ENCODE data around the gene HRNR.
"Not testable (repeated sequence)": the region's sequence is repeated elsewhere in the genome, so short reads cannot be mapped to it uniquely, and the experiment has no call there.

HRNR gene

GRCh38 chr1:152224093-152224492 is at the start of gene HRNR:
Gene HRNR, minus strand, starts transcription at chr1:152224193. Its CDS starts 940 bp downstream, at chr1:152223253.
- in situ Hi-C loops (cut with MboI; ENCODE audit: low sequenced_read_pairs): no loop called here

DNA sequence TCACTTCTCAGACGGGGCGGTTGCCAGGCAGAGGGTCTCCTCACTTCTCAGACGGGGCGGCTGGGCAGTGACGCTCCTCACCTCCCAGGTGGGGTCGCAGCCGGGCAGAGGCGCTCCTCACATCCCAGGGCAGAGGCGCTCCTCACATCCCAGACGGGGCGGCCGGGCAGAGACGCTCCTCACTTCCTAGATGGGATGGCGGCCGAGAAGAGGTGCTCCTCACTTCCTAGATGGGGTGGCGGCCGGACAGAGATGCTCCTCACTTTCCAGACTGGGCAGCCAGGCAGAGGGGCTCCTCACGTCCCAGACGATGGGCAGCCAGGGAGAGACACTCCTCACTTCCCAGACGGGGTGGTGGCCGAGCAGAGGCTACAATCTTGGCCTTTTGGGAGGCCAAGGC is 32.4 kb upstream of the HRNR start:
- in situ Hi-C loops (cut with MboI; ENCODE audit: low sequenced_read_pairs): not testable (repeated sequence)

DNA sequence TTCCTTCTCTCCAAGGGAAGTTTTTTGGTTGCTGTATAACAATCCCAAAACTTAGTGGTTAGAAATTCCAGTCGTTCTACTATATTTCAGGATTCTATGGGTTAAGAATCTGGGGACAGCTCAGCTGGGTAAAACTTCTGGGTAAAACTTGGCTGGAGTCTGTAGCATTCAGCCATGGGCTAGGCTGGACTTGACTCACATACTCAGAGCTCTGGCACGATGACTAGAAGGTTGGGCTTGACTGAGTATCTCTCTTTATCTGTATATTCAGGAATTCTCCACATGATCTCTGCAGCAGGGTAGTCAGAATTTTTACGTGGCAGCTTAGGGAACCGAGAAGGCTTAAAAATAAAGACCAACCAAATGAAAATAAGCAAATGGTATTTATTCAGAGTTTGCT is 28.2 kb upstream of the HRNR start:
- in situ Hi-C loops (cut with MboI; ENCODE audit: low sequenced_read_pairs): no loop called here

DNA sequence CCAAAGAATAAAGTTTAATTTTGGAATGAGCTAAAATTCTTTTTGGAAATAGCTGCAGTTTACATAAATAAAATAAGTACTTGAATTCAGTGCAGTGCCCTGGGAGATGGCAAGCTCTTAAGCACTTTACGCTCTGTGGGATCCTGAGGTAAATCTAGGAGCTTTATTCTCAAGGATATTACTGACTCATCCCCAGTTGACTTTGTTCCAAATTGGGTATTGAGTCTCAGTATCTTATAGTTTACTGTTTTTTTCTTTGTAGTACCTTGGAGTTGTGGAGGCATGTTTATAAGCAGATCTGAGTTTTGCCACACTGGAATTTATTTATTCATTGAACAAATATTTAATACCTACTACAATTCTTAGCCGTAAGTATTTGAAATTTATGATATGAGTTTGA is 27.4 kb upstream of the HRNR start:
- in situ Hi-C loops (cut with MboI; ENCODE audit: low sequenced_read_pairs): no loop called here

DNA sequence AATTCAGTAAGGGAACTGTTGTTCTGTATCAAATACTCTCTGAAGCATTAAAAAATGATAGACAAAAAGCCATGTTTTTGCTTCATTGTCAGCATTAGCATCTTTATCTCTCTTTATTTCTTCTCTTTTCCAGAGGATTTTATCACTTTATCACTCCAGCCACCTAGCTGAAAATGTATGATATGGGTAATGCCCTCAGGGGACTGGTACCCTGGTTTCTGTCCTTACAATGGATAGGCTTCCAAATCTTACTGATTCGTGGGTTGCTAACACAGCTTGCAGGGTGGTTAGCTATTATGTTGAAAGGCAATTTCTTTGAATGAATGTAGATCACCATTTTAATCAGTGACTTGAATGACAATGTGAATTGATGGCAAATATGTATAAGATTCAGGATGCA is 23.3 kb upstream of the HRNR start:
- in situ Hi-C loops (cut with MboI; ENCODE audit: low sequenced_read_pairs): no loop called here

- in situ Hi-C loops (cut with MboI; ENCODE audit: low sequenced_read_pairs): no loop called here
Observed at GRCh38 chr1:152244576-152245273, 20.7 kb upstream of the HRNR start.

DNA sequence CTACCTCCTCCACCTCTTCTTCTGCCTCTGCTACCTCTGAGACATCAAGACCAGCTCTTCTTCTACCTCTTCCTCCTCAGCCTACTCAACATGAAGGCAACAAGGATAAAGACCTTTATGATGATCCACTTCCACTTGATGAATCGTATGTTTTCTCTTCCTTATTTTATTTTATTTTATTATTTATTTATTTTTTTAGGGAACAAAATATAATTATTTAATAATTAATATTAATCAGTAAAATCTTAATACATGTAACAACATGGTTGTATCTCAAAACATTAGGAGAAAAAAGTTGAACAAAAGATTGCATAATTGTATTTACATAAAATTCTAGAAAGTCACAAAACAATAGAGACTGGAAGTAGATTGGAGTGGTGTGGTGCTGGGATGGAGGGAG is 13.1 kb upstream of the HRNR start:
- in situ Hi-C loops (cut with MboI; ENCODE audit: low sequenced_read_pairs): no loop called here

DNA sequence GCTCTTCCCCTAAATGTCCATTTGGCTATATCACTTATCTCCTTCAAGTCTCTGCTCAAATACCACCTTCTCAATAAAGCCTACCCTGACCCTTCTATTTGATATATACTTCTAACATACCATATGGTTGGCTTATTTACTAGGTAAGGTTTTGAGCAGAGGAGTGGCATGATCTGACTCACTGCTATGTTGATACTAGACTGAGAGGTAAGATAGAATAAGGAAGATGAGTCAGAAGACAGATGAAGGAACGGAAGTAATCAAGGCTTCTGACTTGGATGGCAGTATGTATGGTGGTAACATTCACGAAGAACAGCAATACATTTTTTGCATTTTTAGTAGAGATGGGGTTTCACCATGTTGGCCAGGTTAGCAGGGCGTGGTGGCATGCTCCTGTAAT is 4.8 kb upstream of the HRNR start:
- in situ Hi-C loops (cut with MboI; ENCODE audit: low sequenced_read_pairs): no loop called here

DNA sequence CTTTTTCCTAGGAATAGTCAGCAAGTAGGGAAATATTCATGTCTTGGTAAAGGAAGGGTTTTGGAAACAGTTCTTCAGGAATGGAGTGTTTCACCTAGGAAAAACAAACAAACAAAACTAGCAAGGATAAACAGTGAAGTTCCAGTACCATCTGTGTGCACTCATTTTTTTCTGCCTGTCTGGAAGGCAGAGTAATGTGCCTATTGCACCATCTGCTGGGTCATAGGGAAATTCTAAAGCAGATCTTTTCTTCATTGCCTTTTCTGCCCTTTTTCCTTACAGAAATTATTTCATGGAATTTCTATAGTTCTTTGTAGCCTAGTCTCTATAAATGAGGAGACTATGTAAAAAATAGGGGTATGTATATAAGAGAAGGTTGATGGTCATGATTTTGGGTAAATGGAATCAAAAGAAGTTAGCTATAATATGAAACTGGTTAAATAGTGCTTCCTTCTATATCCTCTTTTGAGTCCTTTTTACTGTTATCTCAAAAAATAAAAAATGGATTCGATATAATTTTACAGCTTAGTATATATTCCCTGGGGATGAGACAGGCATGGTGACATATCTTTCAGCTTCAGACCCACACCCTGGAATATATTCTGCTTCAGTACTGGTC is 3.4 kb upstream of the HRNR start:
- in situ Hi-C loops (cut with MboI; ENCODE audit: low sequenced_read_pairs): no loop called here

- in situ Hi-C loops (cut with MboI; ENCODE audit: low sequenced_read_pairs): no loop called here
Observed at GRCh38 chr1:152225678-152226077, 1.7 kb upstream of the HRNR start.

DNA sequence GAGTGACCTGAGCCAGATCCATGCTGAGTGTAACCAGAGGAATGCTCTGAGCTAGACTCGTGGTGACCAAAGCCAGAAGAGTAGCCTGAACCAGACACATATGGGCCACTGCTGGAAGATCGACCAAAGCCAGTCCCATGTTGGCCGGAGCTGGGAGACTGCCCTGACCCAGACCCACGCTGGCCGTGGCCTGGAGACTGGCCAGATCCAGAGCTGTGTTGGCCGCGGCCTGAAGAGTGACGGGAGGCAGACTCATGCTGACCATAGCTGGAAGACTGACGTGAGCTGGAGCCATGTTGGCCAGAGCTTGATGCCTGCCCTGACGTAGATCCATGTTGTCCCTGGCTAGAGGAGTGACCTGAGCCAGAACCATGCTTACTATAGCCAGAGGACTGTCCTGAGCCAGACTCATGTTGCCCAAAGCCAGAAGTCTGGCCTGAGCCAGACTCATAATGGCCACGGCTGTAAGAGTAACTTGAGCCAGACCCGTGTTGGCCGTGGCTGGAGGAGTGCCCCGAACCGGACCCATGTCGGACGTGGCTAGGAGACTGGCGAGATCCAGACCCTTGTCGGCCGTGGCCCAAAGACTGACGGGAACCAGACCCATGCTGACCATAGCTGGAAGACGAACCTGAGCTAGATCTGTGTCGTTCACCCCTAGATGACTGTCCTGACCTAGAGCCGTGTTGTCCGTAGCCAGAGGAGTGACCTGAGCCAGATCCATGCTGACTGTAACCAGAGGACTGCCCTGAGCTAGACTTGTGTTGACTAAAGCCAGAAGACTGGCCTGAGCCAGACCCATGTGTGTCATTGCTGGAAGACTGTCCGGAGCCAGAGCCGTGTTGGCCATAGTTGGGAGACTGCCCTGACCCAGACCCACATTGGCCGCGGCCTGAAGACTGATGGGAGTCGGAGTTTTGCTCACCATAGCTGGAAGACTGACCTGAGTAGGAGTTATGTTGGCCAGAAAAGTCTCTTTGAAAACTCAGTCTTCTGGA is 3.5 kb downstream of the HRNR start:
- in situ Hi-C loops (cut with MboI; ENCODE audit: low sequenced_read_pairs): no loop called here

DNA sequence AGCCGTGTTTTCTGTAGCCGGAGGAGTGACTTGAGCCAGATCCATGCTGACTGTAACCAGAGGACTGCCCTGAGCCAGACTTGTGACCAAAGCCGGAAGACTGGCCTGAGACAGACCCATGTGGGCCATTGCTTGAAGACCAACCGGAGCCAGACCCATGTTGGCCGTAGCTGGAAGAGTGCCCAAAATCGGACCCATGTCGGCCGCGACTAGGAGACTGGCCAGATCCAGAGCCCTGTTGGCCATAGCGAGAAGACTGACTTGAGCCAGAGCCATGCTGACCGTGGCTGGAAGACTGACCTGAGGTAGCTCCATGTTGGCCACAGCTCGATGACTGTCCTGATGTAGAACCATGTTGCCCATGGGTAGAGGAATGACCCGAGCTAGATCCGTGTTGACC is 4.6 kb downstream of the HRNR start:
- in situ Hi-C loops (cut with MboI; ENCODE audit: low sequenced_read_pairs): not testable (repeated sequence)

GRCh38 chr1:152218762-152219436 is 5.1 kb downstream of the HRNR start:
- in situ Hi-C loops (cut with MboI; ENCODE audit: low sequenced_read_pairs): no loop called here

GRCh38 chr1:152215604-152216003 is 8.4 kb downstream of the HRNR start:
- in situ Hi-C loops (cut with MboI; ENCODE audit: low sequenced_read_pairs): not testable (repeated sequence)

DNA sequence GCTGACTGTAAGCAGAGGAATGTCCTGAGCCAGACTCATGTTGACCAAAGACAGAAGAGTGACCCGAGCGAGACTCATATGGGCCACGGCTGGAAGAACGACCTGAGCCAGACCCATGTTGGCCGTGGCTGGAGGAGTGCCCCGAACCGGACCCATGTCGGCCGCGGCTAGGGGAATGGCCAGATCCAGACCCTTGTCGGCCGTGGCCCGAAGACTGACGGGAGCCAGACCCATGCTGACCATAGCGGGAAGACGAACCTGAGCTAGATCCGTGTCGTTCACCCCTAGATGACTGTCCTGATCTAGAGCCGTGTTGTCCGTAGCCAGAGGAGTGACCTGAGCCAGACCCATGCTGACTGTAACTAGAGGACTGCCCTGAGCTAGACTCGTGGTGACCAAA is 9.1 kb downstream of the HRNR start:
- in situ Hi-C loops (cut with MboI; ENCODE audit: low sequenced_read_pairs): not testable (repeated sequence)

DNA sequence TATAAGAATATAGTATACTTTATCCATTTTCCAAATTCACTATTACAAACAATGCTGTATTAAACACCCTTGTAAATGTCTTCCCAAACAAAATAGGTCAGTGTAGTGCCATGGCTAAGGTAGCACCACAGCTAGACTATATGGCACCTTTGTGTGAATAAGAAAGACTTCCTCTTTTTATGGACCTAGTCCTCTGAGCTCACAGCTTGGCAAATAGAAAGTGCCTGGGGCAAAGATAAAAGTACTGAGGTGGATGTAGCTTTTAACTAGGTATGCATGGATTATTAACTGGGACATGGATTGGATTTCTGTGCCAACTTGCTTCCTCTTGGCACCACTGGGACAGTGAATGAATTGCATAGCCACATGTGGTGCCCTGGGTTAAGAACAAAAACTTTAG is 25.0 kb downstream of the HRNR start:
- in situ Hi-C loops (cut with MboI; ENCODE audit: low sequenced_read_pairs): loop anchor here (25.0 kb wide), 2 partner anchors 263 to 287 kb away; partner anchors contain the start of gene THEM4

- in situ Hi-C loops (cut with MboI; ENCODE audit: low sequenced_read_pairs): loop anchor here (25.0 kb wide), 2 partner anchors 265 to 285 kb away; partner anchors contain the start of gene THEM4
Observed at GRCh38 chr1:152197361-152197941, 26.5 kb downstream of the HRNR start.

DNA sequence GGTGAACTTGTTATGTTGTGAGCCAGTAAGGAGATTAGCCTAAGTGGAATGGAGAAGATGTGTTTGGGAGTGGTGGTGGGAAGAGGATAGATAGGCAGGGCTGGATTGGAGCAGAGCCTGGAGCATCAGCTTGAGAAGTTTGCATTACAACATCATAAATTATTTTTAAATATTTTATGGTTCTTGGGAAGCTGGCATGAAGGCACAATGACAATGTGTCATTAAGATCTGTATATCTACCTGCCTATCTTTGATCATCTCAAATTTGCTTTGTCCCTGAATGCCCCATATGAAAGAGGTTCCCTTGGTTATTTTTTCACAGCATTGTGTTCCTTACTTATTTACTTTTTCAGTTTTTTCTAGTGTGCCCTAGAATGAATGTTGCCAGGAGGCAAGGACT is 32.3 kb downstream of the HRNR start:
- in situ Hi-C loops (cut with MboI; ENCODE audit: low sequenced_read_pairs): loop anchor here (25.0 kb wide), 2 partner anchors 271 to 279 kb away; partner anchors contain the start of gene THEM4

DNA sequence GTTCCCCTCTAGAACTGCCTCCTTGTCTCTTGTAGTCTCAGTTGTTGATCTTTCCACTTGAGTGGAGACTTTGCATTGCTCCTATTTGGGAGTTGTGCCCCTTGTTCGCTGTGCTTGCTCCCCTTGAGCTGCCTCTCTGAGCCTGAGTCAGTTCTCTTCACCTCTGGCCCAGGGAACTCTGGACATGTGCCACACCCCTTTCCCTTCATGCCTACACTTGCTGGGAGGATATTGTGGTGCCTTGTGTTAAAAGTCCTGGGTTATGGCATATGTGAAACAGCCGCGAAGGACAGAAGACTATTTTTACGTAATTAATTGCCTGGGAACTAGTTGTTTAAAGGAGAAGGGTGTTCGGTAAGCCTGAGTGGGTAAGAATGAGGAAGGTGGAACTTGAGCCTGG is 32.7 kb downstream of the HRNR start:
- in situ Hi-C loops (cut with MboI; ENCODE audit: low sequenced_read_pairs): loop anchor here (25.0 kb wide), 2 partner anchors 271 to 279 kb away; partner anchors contain the start of gene THEM4

DNA sequence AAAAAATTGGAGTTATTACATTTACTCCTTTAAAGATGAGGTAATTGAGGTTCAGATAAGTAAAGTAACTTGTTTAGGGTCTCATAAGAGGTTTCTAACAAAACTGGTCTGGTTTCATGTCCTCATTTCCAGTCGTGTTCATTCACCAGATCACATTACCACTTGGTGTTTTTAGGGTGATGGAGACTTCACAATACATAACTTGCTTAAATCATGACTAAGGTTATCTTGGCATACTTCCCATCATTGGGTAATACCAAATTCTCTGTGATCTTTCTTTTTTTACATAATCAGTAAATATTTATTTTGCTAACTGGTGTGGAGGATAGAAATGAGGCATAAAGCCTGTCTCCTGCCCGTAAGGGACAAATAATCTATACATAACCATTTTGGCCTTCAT is 33.4 kb downstream of the HRNR start:
- in situ Hi-C loops (cut with MboI; ENCODE audit: low sequenced_read_pairs): loop anchor here (25.0 kb wide), 2 partner anchors 272 to 278 kb away; partner anchors contain the start of gene THEM4

Measured in HL-60/S4 treated with phorbol 12-myristate 13-acetate at 8.2 ng/mL for 4 days and 3 days (cell line).